HepG2 (cell line): ENCODE results near the gene COPS4. TPM values are rescaled to one million over a fixed set of nuclear protein-coding genes. Genes with fewer than 3 reads are reported as not detected.

Source experiments
- CEBPG ChIP-seq: IDR thresholded peaks from 2 replicates; pipeline ENCODE4 v1.6.1; 2016
- FOXA1 ChIP-seq, 2 experiments: fragments of 450-650 bp in 1 of 2; sonication (generic) in 1 of 2; formaldehyde crosslinking in 1 of 2; IDR thresholded peaks; 2 replicates each; pipeline versions ENCODE4 v1.4.0 to v1.6.1; 2016 to 2020; ENCODE audit warnings: missing genetic modification reagents in 1 of 2
- HIVEP1 ChIP-seq: sonication (generic); formaldehyde crosslinking; IDR thresholded peaks from 2 replicates; pipeline ENCODE4 v1.4.0; 2020; ENCODE audit warnings: mild to moderate bottlenecking, missing genetic modification reagents
- HOXA7 ChIP-seq: sonication (generic); formaldehyde crosslinking; IDR thresholded peaks from 2 replicates; pipeline ENCODE4 v1.8.1; 2022; ENCODE audit warnings: mild to moderate bottlenecking, missing genetic modification reagents, moderate library complexity
- HOXA9 ChIP-seq: sonication (generic); formaldehyde crosslinking; IDR thresholded peaks from 2 replicates; pipeline ENCODE4 v1.8.1; 2022; ENCODE audit warnings: missing genetic modification reagents, mild to moderate bottlenecking, moderate library complexity, borderline replicate concordance
- JARID2 ChIP-seq: sonication (generic); formaldehyde crosslinking; IDR thresholded peaks from 2 replicates; pipeline ENCODE4 v1.8.1; 2023; ENCODE audit warnings: missing genetic modification reagents, inconsistent platforms; ENCODE audit not compliant: insufficient replicate concordance
- KLF13 ChIP-seq: sonication (generic); formaldehyde crosslinking; IDR thresholded peaks from 2 replicates; pipeline ENCODE4 v1.4.0; 2020; ENCODE audit warnings: mild to moderate bottlenecking, missing genetic modification reagents
- NR1H2 ChIP-seq: sonication (generic); formaldehyde crosslinking; IDR thresholded peaks from 2 replicates; pipeline ENCODE4 v1.8.1; 2022; ENCODE audit warnings: low read depth, missing genetic modification reagents, borderline replicate concordance
- PHF21A ChIP-seq: sonication (generic); formaldehyde crosslinking; IDR thresholded peaks from 2 replicates; pipeline ENCODE4 v1.5.0; 2020; ENCODE audit warnings: mild to moderate bottlenecking, missing genetic modification reagents
- RBFOX2 ChIP-seq: fragments of 200-400 bp; formaldehyde crosslinking; IDR thresholded peaks from 2 replicates; pipeline ENCODE4 v1.6.1; 2017; ENCODE audit warnings: low read depth, mild to moderate bottlenecking, low read length
- SOX6 ChIP-seq, 2 experiments: fragments of 450-650 bp in 1 of 2; sonication (generic) in 1 of 2; formaldehyde crosslinking in 1 of 2; IDR thresholded peaks; 2 replicates each; pipeline versions ENCODE4 v1.4.0 to v1.6.1; 2017 to 2020; ENCODE audit warnings: antibody characterized with exemption in 1 of 2, mild to moderate bottlenecking in 1 of 2, missing genetic modification reagents in 1 of 2
- SRSF1 ChIP-seq: fragments of 200-400 bp; formaldehyde crosslinking; optimal IDR thresholded peaks from 2 replicates; pipeline ENCODE3; 2017; ENCODE audit warnings: mild to moderate bottlenecking, low read depth, low read length, moderate library complexity
- TGIF2 ChIP-seq: IDR thresholded peaks from 2 replicates; pipeline ENCODE4 v1.6.1; 2016; ENCODE audit warnings: control low read depth, missing compliant biosample characterization
- TSC22D2 ChIP-seq: sonication (generic); formaldehyde crosslinking; IDR thresholded peaks from 2 replicates; pipeline ENCODE4 v1.5.1; 2020; ENCODE audit warnings: missing genetic modification reagents, mild to moderate bottlenecking, borderline replicate concordance
- ZBTB37 ChIP-seq: sonication (generic); formaldehyde crosslinking; IDR thresholded peaks from 2 replicates; pipeline ENCODE4 v1.4.0; 2020; ENCODE audit warnings: mild to moderate bottlenecking, missing genetic modification reagents
- ZBTB38 ChIP-seq: sonication (generic); formaldehyde crosslinking; IDR thresholded peaks from 2 replicates; pipeline ENCODE4 v1.5.1; 2020; ENCODE audit warnings: mild to moderate bottlenecking, missing genetic modification reagents
- ZBTB42 ChIP-seq: sonication (generic); formaldehyde crosslinking; IDR thresholded peaks from 2 replicates; pipeline ENCODE4 v1.5.0; 2020; ENCODE audit warnings: mild to moderate bottlenecking, missing genetic modification reagents
- ZNF296 ChIP-seq: sonication (generic); formaldehyde crosslinking; conservative IDR thresholded peaks from 2 replicates; pipeline ENCODE4 v1.5.0; 2020; ENCODE audit warnings: mild to moderate bottlenecking, missing genetic modification reagents
- ZNF543 ChIP-seq: sonication (generic); formaldehyde crosslinking; IDR thresholded peaks from 2 replicates; pipeline ENCODE4 v1.4.0; 2020; ENCODE audit warnings: mild to moderate bottlenecking, missing genetic modification reagents
- ZNF562 ChIP-seq: sonication (generic); formaldehyde crosslinking; IDR thresholded peaks from 2 replicates; pipeline ENCODE4 v1.8.0; 2022; ENCODE audit warnings: missing genetic modification reagents, borderline replicate concordance
- ZNF615 ChIP-seq: sonication (generic); formaldehyde crosslinking; IDR thresholded peaks from 2 replicates; pipeline ENCODE4 v1.5.0; 2020; ENCODE audit warnings: mild to moderate bottlenecking, missing genetic modification reagents, borderline replicate concordance
- ZNF788 ChIP-seq: sonication (generic); formaldehyde crosslinking; IDR thresholded peaks from 2 replicates; pipeline ENCODE4 v1.5.0; 2020; ENCODE audit warnings: mild to moderate bottlenecking, missing genetic modification reagents, borderline replicate concordance
- ZNF792 ChIP-seq: IDR thresholded peaks from 2 replicates; pipeline ENCODE4 v1.6.1; 2016
- polyA plus RNA-seq, 8 experiments: library from polyadenylated mRNA; depleted of rRNA in 3 of 8; stranded (reverse) in 7 of 8; unstranded in 1 of 8; fragments of >200 nt; fragmentation: Illumina TruSeq in 4 of 8; extraction: Trizol in 4 of 8; gene quantifications; 2 replicates each; pipeline versions ENCODE4 v1.2.1 to v1.2.3, GENCODE V29; 2011 to 2016; ENCODE audit warnings: low read depth in 4 of 8, missing spikeins in 1 of 8, mixed read lengths in 1 of 8; ENCODE audit not compliant: insufficient read depth in 1 of 8
- total RNA-seq, 5 experiments: library from RNA; depleted of rRNA; stranded (reverse); fragments of >200 nt; fragmentation: Illumina TruSeq; extraction: Trizol; gene quantifications; 2 replicates each; pipeline ENCODE4 v1.2.3, GENCODE V29; 2016; ENCODE audit warnings: low read depth in 1 of 5
- TF ChIP-seq, protein P1 (sequence below): sonication (generic); formaldehyde crosslinking; IDR thresholded peaks from 2 replicates; pipeline ENCODE4 v1.9.0; 2022; ENCODE audit warnings: low read depth, missing genetic modification reagents
- TF ChIP-seq, protein P2 (sequence below): fragments of 450-650 bp; IDR thresholded peaks from 2 replicates; pipeline ENCODE4 v1.6.1; 2016
- TF ChIP-seq, protein P3 (sequence below): IDR thresholded peaks from 2 replicates; pipeline ENCODE4 v1.6.1; 2016; ENCODE audit warnings: low read depth, borderline replicate concordance

Gene COPS4
- total and polyA plus RNA-seq, 2 of the 13 experiments (the other 11 are each of a cell fraction or from before 2014, with no cell fraction given) = 28.8 to 52.5 TPM

DNA sequence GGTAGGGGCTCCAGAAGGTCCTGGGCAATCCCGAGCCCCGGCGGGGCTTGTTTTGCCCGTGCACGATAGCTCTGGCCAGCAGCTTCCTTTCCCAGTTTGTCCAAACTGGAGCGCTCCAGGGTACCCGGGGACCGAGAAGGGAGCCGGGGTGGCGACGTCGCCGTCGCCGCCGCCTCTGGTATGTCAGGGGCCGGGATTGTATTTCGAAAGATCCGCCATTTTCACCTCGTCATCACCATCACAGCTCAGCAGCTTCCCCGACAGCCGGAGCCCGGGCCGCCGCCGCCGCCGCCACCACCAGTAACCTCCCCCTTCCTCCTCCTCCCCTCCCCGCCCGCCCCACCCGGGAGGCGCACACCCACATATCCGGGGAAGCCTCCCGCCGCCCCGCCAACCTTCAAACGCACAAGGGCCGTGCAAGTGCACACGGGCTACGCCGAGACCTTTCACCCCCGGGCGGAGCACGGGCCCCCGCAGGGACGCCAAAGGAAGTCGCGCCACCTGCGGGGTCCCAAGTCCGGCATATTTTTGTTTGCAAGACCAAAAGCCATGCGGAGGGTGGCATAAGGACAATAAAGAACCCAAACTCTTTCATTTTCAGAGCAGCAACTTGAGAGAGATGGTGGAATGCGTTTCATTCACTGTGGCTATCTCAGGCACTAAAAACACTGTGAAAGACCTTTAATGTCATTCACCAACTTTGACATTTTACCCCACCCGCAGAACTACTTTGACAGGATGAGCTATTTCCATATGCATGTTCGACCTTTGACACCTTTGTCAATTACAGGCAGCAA, 24.3 kb upstream of the COPS4 start, which contains the start of gene LIN54 (continued):
- TF ChIP-seq SRSF1 = no peak
- TF ChIP-seq HOXA9 (CRISPR knock-in tag) = no peak
- no peak for TF ChIP-seq SOX6 (IDR thresholded peaks at IDR 0.05)
- peak; percentile 70 for TF ChIP-seq SOX6 (CRISPR knock-in tag; IDR thresholded peaks at IDR 0.05)
- TF ChIP-seq JARID2 (CRISPR knock-in tag) = no peak
- no peak for TF ChIP-seq ZNF615
- TF ChIP-seq, protein P1, sequence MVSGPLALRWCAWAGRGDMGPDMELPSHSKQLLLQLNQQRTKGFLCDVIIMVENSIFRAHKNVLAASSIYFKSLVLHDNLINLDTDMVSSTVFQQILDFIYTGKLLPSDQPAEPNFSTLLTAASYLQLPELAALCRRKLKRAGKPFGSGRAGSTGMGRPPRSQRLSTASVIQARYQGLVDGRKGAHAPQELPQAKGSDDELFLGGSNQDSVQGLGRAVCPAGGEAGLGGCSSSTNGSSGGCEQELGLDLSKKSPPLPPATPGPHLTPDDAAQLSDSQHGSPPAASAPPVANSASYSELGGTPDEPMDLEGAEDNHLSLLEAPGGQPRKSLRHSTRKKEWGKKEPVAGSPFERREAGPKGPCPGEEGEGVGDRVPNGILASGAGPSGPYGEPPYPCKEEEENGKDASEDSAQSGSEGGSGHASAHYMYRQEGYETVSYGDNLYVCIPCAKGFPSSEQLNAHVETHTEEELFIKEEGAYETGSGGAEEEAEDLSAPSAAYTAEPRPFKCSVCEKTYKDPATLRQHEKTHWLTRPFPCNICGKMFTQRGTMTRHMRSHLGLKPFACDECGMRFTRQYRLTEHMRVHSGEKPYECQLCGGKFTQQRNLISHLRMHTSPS (CRISPR knock-in tag) = no peak
- TF ChIP-seq ZBTB42 (CRISPR knock-in tag) = no peak
- no peak for TF ChIP-seq TSC22D2
- peak; percentile 78; the same call in 1 of the 2 replicates for TF ChIP-seq ZNF543 (CRISPR knock-in tag)
- TF ChIP-seq TGIF2 (CRISPR knock-in tag) = no peak; the same call in 1 of the 2 replicates
- no peak for TF ChIP-seq ZBTB38 (CRISPR knock-in tag)
- TF ChIP-seq HIVEP1 (CRISPR knock-in tag) = peak; percentile 95
- no peak for TF ChIP-seq FOXA1 (IDR thresholded peaks at IDR 0.05)
- no peak; the same call in 1 of the 2 replicates for TF ChIP-seq FOXA1 (CRISPR knock-in tag; IDR thresholded peaks at IDR 0.05)
- TF ChIP-seq ZBTB37 (CRISPR knock-in tag) = no peak
- no peak for TF ChIP-seq CEBPG
- no peak for TF ChIP-seq ZNF792 (CRISPR knock-in tag)
- peak; percentile 84 for TF ChIP-seq PHF21A (CRISPR knock-in tag)
- TF ChIP-seq ZNF296 = no peak
- no peak; the same call in 1 of the 2 replicates for TF ChIP-seq ZNF562 (CRISPR knock-in tag)
- TF ChIP-seq KLF13 (CRISPR knock-in tag) = no peak
- TF ChIP-seq, protein P2, sequence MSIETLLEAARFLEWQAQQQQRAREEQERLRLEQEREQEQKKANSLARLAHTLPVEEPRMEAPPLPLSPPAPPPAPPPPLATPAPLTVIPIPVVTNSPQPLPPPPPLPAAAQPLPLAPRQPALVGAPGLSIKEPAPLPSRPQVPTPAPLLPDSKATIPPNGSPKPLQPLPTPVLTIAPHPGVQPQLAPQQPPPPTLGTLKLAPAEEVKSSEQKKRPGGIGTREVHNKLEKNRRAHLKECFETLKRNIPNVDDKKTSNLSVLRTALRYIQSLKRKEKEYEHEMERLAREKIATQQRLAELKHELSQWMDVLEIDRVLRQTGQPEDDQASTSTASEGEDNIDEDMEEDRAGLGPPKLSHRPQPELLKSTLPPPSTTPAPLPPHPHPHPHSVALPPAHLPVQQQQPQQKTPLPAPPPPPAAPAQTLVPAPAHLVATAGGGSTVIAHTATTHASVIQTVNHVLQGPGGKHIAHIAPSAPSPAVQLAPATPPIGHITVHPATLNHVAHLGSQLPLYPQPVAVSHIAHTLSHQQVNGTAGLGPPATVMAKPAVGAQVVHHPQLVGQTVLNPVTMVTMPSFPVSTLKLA = peak; percentile 84
- no peak for TF ChIP-seq ZNF788 (CRISPR knock-in tag)
- no peak for TF ChIP-seq HOXA7 (CRISPR knock-in tag)
- no peak for TF ChIP-seq NR1H2
- TF ChIP-seq, protein P3, sequence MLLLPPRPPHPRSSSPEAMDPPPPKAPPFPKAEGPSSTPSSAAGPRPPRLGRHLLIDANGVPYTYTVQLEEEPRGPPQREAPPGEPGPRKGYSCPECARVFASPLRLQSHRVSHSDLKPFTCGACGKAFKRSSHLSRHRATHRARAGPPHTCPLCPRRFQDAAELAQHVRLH (CRISPR knock-in tag) = no peak
- peak; percentile 50 for TF ChIP-seq RBFOX2
